GM20431 (cell line): Measurements from ENCODE around the gene SEC16B.

Source experiments
- in situ Hi-C: fragments of 300-500 bp; cut with MseI, MboI; formaldehyde crosslinking; loops from one replicate; pipeline ENCODE4 v1.15.0; 2020; ENCODE audit warnings: low sequenced_read_pairs; ENCODE audit not compliant: unreplicated experiment

The SEC16B gene

DNA sequence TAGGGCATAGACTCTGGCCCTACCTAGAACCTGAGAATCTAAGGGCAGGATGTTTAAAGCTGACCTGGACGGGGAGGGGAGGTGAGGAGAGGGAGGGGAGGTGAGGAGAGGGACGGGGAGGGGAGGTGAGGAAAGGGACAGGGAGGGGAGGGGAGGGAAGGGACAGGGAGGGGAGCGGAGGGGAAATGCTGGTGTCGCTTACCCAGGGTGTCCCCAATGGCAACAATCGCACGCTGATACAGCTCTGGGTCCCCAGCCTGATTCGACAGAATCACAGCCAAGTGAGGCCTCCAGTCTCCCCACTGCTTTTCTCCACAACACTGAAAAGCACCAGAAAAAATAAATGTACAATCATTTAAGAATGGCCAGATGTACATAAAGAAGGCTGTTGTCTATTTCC lies 22.2 kb downstream of the SEC16B start:
- in situ Hi-C loops = loop anchor here (25.0 kb wide), 1 partner anchor 1060 kb away; no protein-coding TSS in a partner anchor

- in situ Hi-C loops = loop anchor here (25.0 kb wide), 1 partner anchor 1059 kb away; no protein-coding TSS in a partner anchor
These were observed 23.8 kb downstream of the SEC16B start for GRCh38 chr1:177945943-177946650.

- in situ Hi-C loops = loop anchor here (25.0 kb wide), 1 partner anchor 1057 kb away; no protein-coding TSS in a partner anchor
These were observed 25.6 kb downstream of the SEC16B start for GRCh38 chr1:177944016-177944949.

GRCh38 chr1:177941976-177942375 lies 27.9 kb downstream of the SEC16B start:
- in situ Hi-C loops = loop anchor here (25.0 kb wide), 1 partner anchor 1055 kb away; no protein-coding TSS in a partner anchor

- in situ Hi-C loops = loop anchor here (25.0 kb wide), 1 partner anchor 1053 kb away; no protein-coding TSS in a partner anchor
These were observed 29.2 kb downstream of the SEC16B start for GRCh38 chr1:177940682-177941081.

GRCh38 chr1:177937931-177938330 lies 31.9 kb downstream of the SEC16B start:
- in situ Hi-C loops = loop anchor here (25.0 kb wide), 1 partner anchor 1051 kb away; no protein-coding TSS in a partner anchor

DNA sequence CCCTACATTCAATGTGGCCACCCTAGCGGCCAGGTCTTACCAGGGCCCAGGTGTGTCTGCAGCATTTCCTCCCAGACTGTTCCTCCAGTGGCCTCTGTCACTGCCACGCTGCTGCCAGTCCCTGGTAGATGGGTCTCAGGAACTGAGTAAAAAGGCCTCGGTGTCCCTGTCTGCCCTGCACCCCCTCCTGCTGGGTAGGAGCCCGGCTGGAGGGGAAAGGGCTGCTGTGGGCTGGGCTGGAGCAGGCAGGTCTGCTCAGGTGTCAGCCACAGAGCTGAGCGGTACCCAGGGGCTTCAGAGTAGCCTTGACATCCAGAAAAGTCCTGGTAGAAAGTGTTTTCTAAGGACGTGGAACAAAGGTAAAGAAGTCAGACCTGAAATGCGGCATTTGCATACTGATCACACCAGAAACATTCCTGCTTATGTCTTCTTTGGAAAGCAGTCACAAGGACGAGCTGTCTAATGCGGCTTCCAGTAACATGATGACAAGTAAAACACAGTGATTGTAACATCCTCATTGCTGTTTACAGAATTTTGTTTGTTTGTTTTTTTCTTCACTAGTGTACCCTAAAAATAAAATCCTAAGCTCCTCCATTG lies 32.6 kb downstream of the SEC16B start:
- in situ Hi-C loops = loop anchor here (25.0 kb wide), 1 partner anchor 1050 kb away; no protein-coding TSS in a partner anchor

DNA sequence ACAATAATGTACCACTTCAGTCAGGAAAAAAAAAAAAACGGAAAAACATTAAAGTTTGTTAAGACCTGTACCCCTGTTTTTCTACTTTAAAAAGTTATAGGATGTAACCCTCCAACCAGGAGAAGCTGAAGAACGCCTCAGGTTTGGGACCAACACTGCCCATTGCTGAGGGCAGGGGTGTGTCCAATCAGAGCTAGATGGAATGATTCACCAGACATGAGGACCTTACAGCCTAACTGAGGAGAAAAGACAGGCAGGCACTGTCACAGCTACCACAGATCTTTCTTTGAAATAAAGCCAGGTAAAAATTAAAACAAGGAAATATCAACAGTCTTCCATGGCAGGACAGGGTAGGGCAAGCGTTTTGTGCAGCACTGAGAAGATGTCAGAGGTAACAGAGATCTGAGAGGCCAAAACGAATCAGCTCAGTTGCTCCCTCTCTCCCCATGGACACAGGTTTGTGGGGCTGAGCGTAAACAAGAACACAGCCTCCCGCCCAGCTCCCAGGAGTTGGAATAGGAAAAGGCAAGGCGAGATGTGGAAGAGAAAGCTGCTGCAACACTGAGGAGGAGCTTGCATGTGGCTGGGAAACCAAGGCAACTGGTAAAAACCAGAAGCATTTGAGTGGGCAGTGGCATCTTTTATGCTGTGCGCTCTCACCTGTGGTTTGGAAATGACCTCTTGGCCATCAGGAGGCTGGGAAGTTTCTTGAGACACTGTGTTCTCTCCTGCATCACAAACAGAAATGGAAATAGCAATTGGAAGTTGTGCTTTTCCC lies 34.0 kb downstream of the SEC16B start:
- in situ Hi-C loops = loop anchor here (25.0 kb wide), 1 partner anchor 1049 kb away; no protein-coding TSS in a partner anchor

DNA sequence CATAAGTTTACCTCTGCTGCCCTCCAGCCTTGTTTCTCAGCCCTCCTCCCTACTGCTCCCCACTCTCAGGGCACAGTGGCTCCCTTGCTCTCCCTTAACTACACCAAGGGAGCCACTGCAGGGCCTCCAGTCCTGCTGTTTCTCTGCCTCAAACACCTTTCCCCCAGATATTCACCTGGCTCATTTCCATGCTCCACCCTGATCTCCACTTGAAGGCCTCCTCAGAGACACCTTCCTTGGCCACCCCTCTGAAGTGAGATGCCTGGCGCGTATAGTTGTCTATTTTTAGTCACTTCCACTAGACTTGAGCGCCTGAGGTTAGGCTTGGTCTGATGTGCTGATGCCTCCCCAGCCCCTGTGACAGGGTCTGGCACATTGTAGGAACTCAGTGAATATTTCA lies 34.9 kb downstream of the SEC16B start:
- in situ Hi-C loops = loop anchor here (25.0 kb wide), 1 partner anchor 1048 kb away; no protein-coding TSS in a partner anchor

DNA sequence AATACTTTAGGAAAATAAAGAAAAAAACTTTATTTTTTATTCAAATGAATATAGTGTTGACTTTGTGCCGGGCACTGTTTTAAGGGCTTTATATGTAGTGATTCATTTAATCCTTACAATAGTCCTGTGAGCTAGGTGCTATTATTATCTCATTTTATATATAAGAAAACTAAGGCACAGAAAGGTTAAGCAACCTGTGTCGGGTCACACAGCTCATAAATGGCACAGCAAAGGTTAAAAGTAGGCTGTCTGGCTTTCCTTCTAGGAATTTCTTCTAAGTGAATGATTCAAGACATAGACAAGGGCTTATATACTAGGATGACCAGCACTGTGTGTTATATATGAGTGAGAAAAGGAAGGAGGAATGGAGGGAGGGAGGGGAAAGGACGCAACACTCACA lies 35.4 kb downstream of the SEC16B start:
- in situ Hi-C loops = loop anchor here (25.0 kb wide), 1 partner anchor 1047 kb away; no protein-coding TSS in a partner anchor

- in situ Hi-C loops = loop anchor here (25.0 kb wide), 1 partner anchor 1047 kb away; no protein-coding TSS in a partner anchor
These were observed 36.0 kb downstream of the SEC16B start for GRCh38 chr1:177933881-177934280.

DNA sequence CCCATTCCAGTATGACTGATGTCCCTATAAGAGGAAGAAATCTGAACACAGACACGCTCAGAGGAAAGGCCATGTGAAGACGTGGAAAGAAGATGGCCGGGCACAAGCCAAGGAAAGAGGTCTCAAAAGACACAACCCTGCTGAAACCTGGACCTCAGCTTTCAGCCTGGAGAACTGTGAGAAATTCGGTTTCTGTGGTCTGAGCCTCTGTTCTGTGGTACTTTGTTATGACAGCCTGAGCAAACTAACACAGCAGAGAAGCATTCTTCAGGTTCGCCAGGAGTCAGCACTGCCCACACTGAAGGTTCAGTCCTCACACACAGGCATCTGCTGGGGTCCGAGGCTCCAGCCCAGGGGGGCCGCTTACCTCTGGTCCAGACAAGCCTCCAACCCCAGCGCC lies 37.7 kb downstream of the SEC16B start:
- in situ Hi-C loops = loop anchor here (25.0 kb wide), 1 partner anchor 1045 kb away; no protein-coding TSS in a partner anchor

GRCh38 chr1:177928952-177929351 lies 40.9 kb downstream of the SEC16B start:
- in situ Hi-C loops = loop anchor here (25.0 kb wide), 1 partner anchor 1042 kb away; no protein-coding TSS in a partner anchor

DNA sequence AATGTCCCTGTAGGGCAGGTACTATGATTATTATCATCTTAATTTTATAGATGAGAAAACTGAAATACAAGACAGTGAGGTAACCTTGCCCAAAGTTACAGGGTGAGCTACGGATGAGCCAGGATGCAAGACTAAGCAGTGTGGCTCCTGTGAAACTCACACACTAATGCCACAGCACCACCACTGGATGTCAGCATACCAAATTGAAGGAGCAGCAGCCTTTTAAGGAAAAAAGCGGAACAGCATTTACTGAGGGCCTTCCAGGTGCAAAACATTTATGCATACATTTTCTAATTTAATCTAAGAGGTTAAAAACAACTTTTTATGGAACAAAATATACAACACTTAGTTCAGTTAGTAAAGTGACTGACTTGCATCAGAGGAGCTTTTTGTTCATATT lies 41.7 kb downstream of the SEC16B start:
- in situ Hi-C loops = loop anchor here (25.0 kb wide), 1 partner anchor 1041 kb away; no protein-coding TSS in a partner anchor

GRCh38 chr1:177927021-177927596 lies 42.7 kb downstream of the SEC16B start:
- in situ Hi-C loops = loop anchor here (25.0 kb wide), 1 partner anchor 1040 kb away; no protein-coding TSS in a partner anchor

- in situ Hi-C loops = loop anchor here (25.0 kb wide), 1 partner anchor 1039 kb away; no protein-coding TSS in a partner anchor
These were observed 43.7 kb downstream of the SEC16B start for GRCh38 chr1:177926201-177926600.

DNA sequence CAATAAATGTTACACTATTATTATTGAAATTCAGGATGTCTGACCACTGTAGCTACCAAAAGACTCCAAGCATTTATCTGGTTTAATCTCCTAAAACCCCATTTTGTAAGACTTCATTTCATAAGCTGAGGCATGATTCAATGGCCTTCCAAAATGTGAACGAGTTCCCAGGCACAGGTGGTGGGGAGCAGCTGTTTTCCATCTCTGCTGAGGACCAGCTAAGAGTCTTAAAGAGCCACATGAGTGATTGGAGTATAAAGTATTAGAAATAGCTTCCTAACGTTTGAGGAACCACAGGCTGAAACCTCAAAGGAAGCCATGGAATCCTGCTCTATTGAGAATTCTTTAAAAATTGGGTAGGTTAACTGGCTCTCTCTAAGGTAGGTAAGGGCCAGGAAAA lies 44.9 kb downstream of the SEC16B start:
- in situ Hi-C loops = loop anchor here (25.0 kb wide), 1 partner anchor 1038 kb away; no protein-coding TSS in a partner anchor

- in situ Hi-C loops = no loop called here
These were observed 46.4 kb downstream of the SEC16B start for GRCh38 chr1:177923441-177923840.
